Stimulated activated CD8-positive, alpha-beta memory T cell treated with anti-CD3 and anti-CD28 coated beads, Interleukin-15, amount 100 ng/mL, for 4 hours (primary cell): ENCODE data around the gene CEACAM18.
"Not testable (repeated sequence)": the region's sequence is repeated elsewhere in the genome, so short reads cannot be mapped to it uniquely, and the experiment has no call there.

Source experiments
- DNase-seq, 2 donors: peaks; one replicate each; pipeline ENCODE4 v3.0.0-alpha.2; 2020; ENCODE audit warnings: low read depth in 2 of 2

CEACAM18 gene

GRCh38 chr19:51493776-51494175 lies 15.4 kb downstream of the CEACAM18 start:
- no peak for DNase-seq

- no peak for DNase-seq
Measured at GRCh38 chr19:51497666-51498065, 19.3 kb downstream of the CEACAM18 start.

DNA sequence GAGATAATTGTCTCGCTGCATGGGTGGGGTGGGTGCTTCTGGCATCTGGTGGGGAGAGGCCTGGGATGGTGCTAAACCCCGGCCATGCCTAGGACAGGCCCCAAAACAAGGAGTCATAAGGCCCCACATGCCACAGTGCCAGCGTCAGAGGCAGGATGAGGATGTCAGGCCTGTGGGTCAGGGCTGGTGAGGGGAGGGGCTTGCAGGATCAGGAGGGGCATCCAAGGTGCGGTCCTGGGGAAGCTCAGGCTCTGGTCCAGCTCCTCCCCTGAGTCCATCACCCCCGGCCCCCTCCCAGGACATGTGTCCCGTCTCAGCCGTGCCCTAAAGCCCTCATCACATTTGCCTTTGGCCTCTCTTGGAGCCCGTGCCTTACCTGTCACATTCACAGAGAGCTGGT lies 22.6 kb downstream of the CEACAM18 start:
- not testable (repeated sequence) for DNase-seq

GRCh38 chr19:51501594-51502263 lies 23.4 kb downstream of the CEACAM18 start, which contains the start of gene SIGLEC12:
TSS of gene SIGLEC12 (minus strand) at chr19:51501800. CDS start at chr19:51501733, 67 bp downstream.
- no peak for DNase-seq

GRCh38 chr19:51503286-51503817 lies 25.0 kb downstream of the CEACAM18 start:
- DNase-seq: no peak

DNA sequence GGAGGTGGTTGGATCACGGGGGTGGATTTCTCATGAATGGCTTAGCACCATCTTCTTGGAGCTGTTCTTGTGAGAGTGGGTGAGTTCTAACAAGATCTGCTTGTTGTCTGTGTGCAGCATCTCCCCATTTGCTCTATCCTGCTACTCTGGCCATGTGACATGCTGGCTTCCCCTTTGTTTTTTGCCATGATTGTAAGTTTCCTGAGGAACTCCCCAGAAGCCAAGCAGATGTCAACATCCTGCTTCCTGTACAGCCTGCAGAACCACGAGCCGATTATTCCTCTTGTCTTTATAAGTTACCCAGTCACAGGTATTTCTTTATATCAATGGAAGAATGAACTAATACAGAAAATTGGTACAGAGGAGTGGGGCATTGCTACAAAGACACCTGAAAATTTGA lies 25.6 kb downstream of the CEACAM18 start:
- DNase-seq: no peak

DNA sequence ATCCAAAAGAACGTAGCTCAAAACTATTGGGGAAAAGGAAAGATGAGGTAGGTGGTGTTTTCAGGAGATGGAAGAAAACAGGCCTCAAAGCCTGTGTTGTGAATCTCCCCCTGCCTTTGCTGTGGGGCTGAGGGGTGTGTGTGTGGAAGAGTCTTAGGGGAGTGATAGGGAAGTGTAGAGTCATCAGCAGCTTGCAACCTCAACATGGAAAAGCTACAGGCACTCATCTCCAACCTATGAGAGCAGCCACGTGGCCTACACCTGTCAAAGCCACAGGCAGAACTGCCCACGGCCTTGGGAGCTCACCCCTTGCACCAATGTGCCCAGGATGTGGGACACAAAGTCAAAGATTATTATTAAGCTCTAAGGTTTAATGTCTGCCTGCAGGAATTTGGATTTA lies 27.6 kb downstream of the CEACAM18 start:
- no peak for DNase-seq

DNA sequence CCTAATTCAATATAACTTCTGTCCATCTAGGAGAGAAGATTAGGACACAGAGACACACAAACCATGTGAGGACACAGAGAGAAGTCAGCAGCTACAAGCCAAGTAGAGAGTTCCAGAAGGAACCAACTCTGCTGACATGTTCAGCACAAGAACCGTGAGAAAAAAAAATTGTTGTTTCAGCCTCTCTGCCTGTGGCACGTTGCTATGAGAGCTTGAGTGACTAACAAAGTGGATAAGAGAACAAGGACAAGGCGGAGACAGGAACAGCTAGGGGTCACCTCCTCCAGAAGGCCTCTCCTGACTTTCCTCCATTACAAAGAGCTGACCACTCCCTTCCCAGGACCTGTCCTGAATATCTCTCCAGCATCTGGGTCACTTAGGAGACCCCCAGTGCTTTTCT lies 28.9 kb downstream of the CEACAM18 start:
- no peak for DNase-seq

DNA sequence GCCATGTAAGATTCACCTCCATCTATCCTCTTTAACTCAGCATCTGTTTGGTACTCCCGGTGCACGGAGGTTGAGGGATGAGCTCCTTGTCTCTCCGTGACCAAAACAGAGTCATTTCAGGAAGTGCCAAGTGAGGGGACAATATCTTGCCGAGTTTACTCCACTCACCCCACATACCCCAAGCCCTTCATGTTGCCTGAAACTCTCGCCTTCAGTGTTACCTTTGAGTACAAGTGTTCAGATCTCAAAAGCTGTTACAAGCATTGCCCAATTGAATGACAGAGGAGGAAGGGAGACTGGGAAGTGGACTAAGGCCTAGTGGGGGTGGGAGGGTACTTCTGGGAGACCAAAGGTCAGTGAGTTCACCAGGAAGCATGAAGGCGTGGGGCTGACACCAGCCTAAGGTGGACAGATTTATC lies 29.3 kb downstream of the CEACAM18 start:
- no peak for DNase-seq

- no peak for DNase-seq
Measured at GRCh38 chr19:51508059-51508733, 29.9 kb downstream of the CEACAM18 start.

GRCh38 chr19:51509823-51510660 lies 31.7 kb downstream of the CEACAM18 start:
- no peak for DNase-seq

GRCh38 chr19:51511353-51511752 lies 33.0 kb downstream of the CEACAM18 start:
- no peak for DNase-seq

- DNase-seq: no peak
Measured at GRCh38 chr19:51513968-51514367, 35.6 kb downstream of the CEACAM18 start.

DNA sequence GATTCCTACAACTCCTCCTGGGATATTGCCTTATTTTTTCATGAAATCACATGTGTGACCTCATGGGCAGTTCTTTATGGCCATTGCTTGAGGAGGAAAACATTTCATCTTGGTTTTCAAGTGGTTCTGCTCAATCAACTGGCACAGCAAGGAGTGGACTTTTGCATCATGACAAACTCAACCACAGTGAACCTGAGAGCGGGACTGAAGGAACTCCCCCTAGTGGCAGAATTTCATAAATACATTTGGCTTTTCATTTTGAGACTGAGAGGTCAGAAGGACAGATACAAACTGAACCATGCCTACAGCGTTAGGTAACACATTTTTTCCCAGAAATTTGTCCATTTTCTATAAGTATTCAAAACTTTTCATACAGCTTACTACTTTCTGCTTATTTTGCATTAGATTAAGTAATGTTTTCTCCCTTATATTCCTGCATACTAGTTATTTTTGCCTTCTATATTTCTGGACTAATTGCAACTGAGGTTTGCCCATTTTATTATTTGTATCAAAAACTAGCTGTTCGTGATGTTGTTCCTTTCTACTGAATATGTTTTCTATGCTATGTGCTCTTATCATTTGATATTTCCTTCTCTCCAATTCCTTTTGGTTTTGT lies 36.6 kb downstream of the CEACAM18 start:
- no peak for DNase-seq

DNA sequence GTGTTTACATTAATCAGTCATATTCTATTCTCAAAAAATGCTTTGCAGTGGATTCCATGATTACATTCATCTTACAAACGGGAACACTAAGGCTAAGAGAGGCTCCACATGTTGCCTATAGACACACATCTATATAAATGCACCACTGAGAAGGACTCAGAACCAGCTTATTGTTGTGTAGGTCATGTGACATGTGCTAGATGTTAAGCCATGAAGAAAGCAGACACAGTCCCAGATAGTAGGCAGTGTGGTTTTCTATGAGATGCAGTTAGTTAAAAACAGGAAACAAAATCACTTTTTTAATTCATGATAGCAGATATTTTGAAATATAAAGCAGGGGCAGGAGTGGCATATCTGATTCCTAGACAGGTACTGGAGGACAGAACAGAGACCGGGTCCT lies 42.4 kb downstream of the CEACAM18 start:
- DNase-seq: no peak

DNA sequence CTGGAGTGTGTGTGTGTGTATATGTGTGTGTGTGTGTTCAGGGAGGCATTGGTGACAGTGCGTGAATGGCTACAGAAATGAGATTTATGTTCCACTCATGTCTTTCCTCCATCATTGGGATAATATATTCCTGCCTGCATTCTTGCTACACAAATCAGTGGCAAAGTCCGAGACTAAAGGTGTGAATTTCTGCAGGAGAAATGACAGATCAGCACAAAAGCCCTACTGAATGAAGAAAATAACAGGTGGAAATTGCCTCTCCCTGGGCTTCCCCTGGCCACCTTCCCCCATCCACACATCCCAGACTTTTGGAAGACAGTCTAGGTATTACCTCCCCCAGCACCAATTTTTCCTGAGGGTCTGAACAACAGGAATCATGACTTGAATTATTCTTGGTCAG lies 43.0 kb downstream of the CEACAM18 start:
- no peak for DNase-seq

- DNase-seq: no peak
Measured at GRCh38 chr19:51521781-51522180, 43.4 kb downstream of the CEACAM18 start.

DNA sequence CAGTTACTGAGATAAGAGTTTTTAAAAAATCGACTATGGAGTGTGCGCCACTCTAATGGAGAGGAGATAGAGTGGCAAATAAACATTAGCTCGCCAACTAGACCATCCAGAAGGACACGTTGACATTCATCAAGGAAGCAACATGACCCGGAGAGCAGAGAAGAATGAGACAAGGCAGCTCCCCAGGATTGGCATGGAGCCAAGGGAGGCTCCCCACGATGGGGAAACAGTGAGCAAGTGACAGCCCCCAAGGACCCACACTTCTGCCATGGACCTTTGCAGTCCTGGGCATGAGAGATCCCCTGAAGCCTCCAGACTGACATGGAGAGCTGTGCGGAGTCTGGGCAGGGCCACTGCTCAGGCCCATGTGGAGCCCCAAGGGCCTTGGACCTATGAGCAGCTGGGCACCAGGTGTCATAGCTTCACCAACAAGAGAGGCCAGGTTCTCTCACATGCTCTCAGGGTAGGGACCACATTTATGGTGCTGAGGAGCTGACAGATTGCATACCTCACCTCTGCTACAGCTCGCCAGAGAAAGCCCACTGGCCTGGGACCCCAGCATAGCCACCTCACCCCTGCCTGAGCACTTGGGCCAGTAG lies 46.4 kb downstream of the CEACAM18 start:
- no peak for DNase-seq

DNA sequence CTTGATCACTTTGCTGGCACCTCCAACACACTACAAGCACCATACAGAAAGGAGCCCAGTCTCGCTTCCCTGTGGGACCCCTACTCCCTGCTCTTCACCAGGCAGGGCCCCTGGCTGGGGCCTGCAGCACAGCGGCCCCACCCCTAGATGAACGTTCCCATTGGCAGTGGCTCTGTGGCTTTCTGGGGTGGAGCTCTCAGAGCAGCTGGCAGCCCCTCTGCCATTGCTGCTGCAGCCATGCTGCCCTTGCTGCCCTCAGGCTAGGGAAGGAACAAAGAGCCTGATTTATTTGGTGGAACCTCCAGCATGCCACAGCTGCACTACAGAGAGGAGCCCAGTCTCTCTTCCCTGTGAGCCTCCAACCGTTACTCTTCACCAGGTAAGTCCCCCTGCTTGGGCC lies 47.3 kb downstream of the CEACAM18 start:
- DNase-seq: no peak

DNA sequence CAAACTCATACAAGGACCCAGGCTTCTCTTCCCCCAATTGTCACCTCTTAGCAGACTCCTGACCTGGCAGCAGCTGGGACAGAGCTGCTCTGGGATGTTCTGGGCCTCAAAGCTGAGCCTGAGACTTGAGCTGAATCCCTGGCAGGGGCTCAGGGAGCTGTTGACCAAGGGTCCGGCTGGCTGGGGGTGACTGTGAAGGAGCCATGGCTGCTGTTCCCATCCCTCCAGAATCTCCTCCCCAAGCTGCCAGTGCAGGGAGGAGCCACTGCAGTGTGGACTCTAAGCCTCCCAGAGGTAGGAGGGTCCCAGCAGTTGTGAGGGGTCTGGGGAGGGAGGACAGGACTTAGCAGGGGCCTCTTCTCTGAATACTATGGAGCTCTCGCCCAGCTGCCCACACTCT lies 51.0 kb downstream of the CEACAM18 start:
- no peak for DNase-seq

DNA sequence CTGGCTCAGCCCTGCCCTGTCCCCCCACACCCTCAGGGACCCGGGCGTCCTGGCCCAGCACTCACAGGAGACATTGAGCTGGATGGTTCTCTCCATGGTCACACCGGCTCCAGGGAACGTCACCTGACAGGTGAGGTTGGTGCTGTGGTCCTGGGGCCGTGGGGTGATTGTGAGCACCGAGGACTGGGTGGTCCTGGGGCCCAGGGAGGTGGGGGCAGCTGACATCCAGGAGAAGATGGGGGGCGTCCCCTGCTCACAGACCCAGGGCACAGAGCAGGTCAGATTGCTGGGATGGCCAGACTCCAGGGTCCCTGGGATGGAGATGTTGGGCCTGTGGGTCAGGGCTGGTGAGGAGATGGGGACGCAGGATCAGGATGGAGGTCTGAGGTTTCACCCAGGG lies 52.3 kb downstream of the CEACAM18 start:
- DNase-seq: no peak
